Raji (cell line): ENCODE results near the gene ATP1A1.

ENCODE experiments used
- POLR2A ChIP-seq: IDR thresholded peaks from 2 replicates; pipeline ENCODE4 v1.6.1; 2011; ENCODE audit warnings: low read depth, low read length, control low read depth; ENCODE audit not compliant: insufficient read depth

ATP1A1 gene

GRCh38 chr1:116449578-116449977 lies 76.5 kb downstream of the ATP1A1 start:
- TF ChIP-seq POLR2A = no peak

GRCh38 chr1:116451702-116452101 lies 78.7 kb downstream of the ATP1A1 start:
- TF ChIP-seq POLR2A = no peak

GRCh38 chr1:116453481-116453880 lies 80.4 kb downstream of the ATP1A1 start:
- no peak for TF ChIP-seq POLR2A

- no peak for TF ChIP-seq POLR2A
Measured at GRCh38 chr1:116453906-116454305, 80.9 kb downstream of the ATP1A1 start.
